Muscle of arm (tissue), 12 donors: ENCODE results near the gene NTM. TPM values are rescaled to one million over a fixed set of nuclear protein-coding genes. Genes with fewer than 3 reads are reported as not detected.
"Not testable (repeated sequence)": the region's sequence is repeated elsewhere in the genome, so short reads cannot be mapped to it uniquely, and the experiment has no call there.

Experiments
- DNase-seq: peaks from one replicate; pipeline ENCODE4 v3.0.0-alpha.2; 2013
- polyA plus RNA-seq, 12 donors: library from polyadenylated mRNA; unstranded; fragments of 120-200 nt; gene quantifications; one replicate each; pipeline ENCODE4 v1.2.1, GENCODE V29; 2013; ENCODE audit not compliant: insufficient read length in 12 of 12

Gene NTM
- polyA plus RNA-seq, 12 donors: 9.6 to 40.9 (median 22.3) TPM; not detected in 1

- DNase-seq: no peak
Observed at GRCh38 chr11:132310390-132311375, 940.3 kb downstream of the NTM start.

- no peak for DNase-seq
Observed at GRCh38 chr11:132311703-132312102, 941.3 kb downstream of the NTM start.

- DNase-seq: no peak
Observed at GRCh38 chr11:132312161-132312560, 941.7 kb downstream of the NTM start.

- DNase-seq: peak; percentile 6
Observed at GRCh38 chr11:132312701-132313111, 942.3 kb downstream of the NTM start.

GRCh38 chr11:132314911-132315455, 944.6 kb downstream of the NTM start:
- DNase-seq: no peak

GRCh38 chr11:132315696-132316095, 945.3 kb downstream of the NTM start:
- no peak for DNase-seq

- no peak for DNase-seq
Observed at GRCh38 chr11:132318421-132319157, 948.2 kb downstream of the NTM start.

- not testable (repeated sequence) for DNase-seq
Observed at GRCh38 chr11:132319419-132319818, 949.0 kb downstream of the NTM start.

- no peak for DNase-seq
Observed at GRCh38 chr11:132330515-132330914, 960.1 kb downstream of the NTM start.

- no peak for DNase-seq
Observed at GRCh38 chr11:132332521-132332920, 962.1 kb downstream of the NTM start.

- no peak for DNase-seq
Observed at GRCh38 chr11:132334769-132335280, 964.4 kb downstream of the NTM start.

GRCh38 chr11:132335311-132335710, 964.9 kb downstream of the NTM start:
- DNase-seq: no peak

GRCh38 chr11:132336781-132337535, 966.5 kb downstream of the NTM start:
- no peak for DNase-seq

GRCh38 chr11:132337819-132338416, 967.5 kb downstream of the NTM start:
- no peak for DNase-seq

GRCh38 chr11:132342408-132342807, 972.0 kb downstream of the NTM start:
- no peak for DNase-seq

GRCh38 chr11:132343445-132344175, 973.2 kb downstream of the NTM start:
- DNase-seq: no peak

GRCh38 chr11:132346558-132347148, 976.2 kb downstream of the NTM start:
- no peak for DNase-seq

- DNase-seq: no peak
Observed at GRCh38 chr11:132347156-132348090, 977.0 kb downstream of the NTM start.
